CD4-positive, alpha-beta T cell treated with Interferon gamma for 1 hour (primary cell): ENCODE data around the gene NKAIN2.

Source experiments
- DNase-seq: peaks from one replicate; pipeline ENCODE4 v3.0.0-alpha.2; 2020

Gene NKAIN2

GRCh38 chr6:123803504-123804013 lies at the start of gene NKAIN2:
Gene NKAIN2, plus strand, starts transcription at chr6:123803865.
- no peak for DNase-seq

- no peak for DNase-seq
These were observed 44.2 kb upstream of the NKAIN2 start for GRCh38 chr6:123759472-123759871.

- DNase-seq: no peak
These were observed 39.8 kb upstream of the NKAIN2 start for GRCh38 chr6:123763904-123764303.

- no peak for DNase-seq
These were observed 38.9 kb upstream of the NKAIN2 start for GRCh38 chr6:123764722-123765121.

- no peak for DNase-seq
These were observed 34.7 kb upstream of the NKAIN2 start for GRCh38 chr6:123768921-123769320.

GRCh38 chr6:123769431-123769830 lies 34.2 kb upstream of the NKAIN2 start:
- DNase-seq: no peak

- DNase-seq: no peak
These were observed 33.3 kb upstream of the NKAIN2 start for GRCh38 chr6:123770247-123770949.

- no peak for DNase-seq
These were observed 32.5 kb upstream of the NKAIN2 start for GRCh38 chr6:123771126-123771525.

GRCh38 chr6:123777563-123777962 lies 26.1 kb upstream of the NKAIN2 start:
- DNase-seq: no peak

- no peak for DNase-seq
These were observed 23.6 kb upstream of the NKAIN2 start for GRCh38 chr6:123780021-123780420.

- DNase-seq: no peak
These were observed 19.3 kb upstream of the NKAIN2 start for GRCh38 chr6:123784330-123784729.

GRCh38 chr6:123785039-123785438 lies 18.6 kb upstream of the NKAIN2 start:
- no peak for DNase-seq

GRCh38 chr6:123788319-123788718 lies 15.3 kb upstream of the NKAIN2 start:
- no peak for DNase-seq

- no peak for DNase-seq
These were observed 9.5 kb upstream of the NKAIN2 start for GRCh38 chr6:123794190-123794589.

- DNase-seq: no peak
These were observed 8.9 kb upstream of the NKAIN2 start for GRCh38 chr6:123794799-123795198.

- DNase-seq: no peak
These were observed 2.6 kb upstream of the NKAIN2 start for GRCh38 chr6:123801067-123801466.

GRCh38 chr6:123802351-123802696 lies 1.3 kb upstream of the NKAIN2 start:
- no peak for DNase-seq

GRCh38 chr6:123802697-123803503 lies 765 bp upstream of the NKAIN2 start:
- DNase-seq: peak; percentile 39

- DNase-seq: no peak
These were observed 535 bp downstream of the NKAIN2 start for GRCh38 chr6:123804014-123804786.

- DNase-seq: no peak
These were observed 1.3 kb downstream of the NKAIN2 start for GRCh38 chr6:123804787-123805540.

GRCh38 chr6:123805921-123806320 lies 2.3 kb downstream of the NKAIN2 start:
- no peak for DNase-seq

- DNase-seq: no peak
These were observed 2.9 kb downstream of the NKAIN2 start for GRCh38 chr6:123806561-123806960.

- no peak for DNase-seq
These were observed 4.9 kb downstream of the NKAIN2 start for GRCh38 chr6:123808556-123808955.
